ENCODE data around the gene HM13. TPM values are rescaled to one million over a fixed set of nuclear protein-coding genes. Genes with fewer than 3 reads are reported as not detected.

HM13 gene
- total and polyA plus RNA-seq, 2 of the 13 experiments (the other 11 are each of a cell fraction or from before 2014, with no cell fraction given) = 118 to 243 TPM

DNA sequence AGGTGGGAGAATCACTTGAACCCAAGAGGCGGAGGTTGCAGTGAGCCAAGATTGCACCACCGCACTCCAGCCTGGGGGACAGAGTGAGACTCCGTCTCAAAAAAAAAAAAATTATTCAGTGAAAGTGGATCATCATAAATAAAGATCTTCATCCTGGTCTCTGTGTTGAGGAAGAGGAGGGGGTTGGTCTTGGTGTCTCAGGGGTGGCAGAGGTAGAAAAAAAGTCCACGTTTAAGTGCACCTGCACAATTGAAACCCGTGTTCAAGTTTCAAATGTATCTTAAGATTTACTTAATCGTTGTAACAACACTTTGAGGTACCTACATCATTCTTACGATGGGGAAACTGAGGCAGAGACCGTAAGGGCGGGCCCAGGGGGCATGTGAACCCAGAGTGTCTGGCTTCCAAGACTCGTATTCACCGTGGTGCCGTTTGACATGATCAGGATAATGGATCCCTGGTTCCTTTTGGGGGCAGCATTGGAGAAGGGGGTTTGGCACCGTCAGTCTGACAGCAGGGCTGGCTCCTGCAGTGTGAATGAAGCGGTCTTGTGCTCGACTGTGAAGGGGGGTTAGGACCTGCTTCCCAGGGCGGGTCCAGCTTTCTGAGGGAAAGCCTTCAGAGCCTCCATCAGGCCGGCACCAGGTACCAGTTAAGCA lies 57.9 kb downstream of the HM13 start (continued):
- TF ChIP-seq, protein P1, sequence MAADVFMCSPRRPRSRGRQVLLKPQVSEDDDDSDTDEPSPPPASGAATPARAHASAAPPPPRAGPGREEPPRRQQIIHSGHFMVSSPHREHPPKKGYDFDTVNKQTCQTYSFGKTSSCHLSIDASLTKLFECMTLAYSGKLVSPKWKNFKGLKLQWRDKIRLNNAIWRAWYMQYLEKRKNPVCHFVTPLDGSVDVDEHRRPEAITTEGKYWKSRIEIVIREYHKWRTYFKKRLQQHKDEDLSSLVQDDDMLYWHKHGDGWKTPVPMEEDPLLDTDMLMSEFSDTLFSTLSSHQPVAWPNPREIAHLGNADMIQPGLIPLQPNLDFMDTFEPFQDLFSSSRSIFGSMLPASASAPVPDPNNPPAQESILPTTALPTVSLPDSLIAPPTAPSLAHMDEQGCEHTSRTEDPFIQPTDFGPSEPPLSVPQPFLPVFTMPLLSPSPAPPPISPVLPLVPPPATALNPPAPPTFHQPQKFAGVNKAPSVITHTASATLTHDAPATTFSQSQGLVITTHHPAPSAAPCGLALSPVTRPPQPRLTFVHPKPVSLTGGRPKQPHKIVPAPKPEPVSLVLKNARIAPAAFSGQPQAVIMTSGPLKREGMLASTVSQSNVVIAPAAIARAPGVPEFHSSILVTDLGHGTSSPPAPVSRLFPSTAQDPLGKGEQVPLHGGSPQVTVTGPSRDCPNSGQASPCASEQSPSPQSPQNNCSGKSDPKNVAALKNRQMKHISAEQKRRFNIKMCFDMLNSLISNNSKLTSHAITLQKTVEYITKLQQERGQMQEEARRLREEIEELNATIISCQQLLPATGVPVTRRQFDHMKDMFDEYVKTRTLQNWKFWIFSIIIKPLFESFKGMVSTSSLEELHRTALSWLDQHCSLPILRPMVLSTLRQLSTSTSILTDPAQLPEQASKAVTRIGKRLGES (CRISPR knock-in tag; IDR thresholded peaks at IDR 0.05; ENCODE audit: borderline replicate concordance) = no peak
- TF ChIP-seq ZNF343 (CRISPR knock-in tag; IDR thresholded peaks at IDR 0.05) (peak; percentile 60; the same call in 1 of the 2 replicates), FOXO1 (CRISPR knock-in tag; IDR thresholded peaks at IDR 0.05) (no peak), U2AF1 (optimal IDR thresholded peaks at IDR 0.05; ENCODE audit: low read depth, low read length) (no peak), BCL6 (CRISPR knock-in tag; IDR thresholded peaks at IDR 0.05) (no peak), ZNF615 (CRISPR knock-in tag; IDR thresholded peaks at IDR 0.05; ENCODE audit: borderline replicate concordance) (no peak), ZNF7 (CRISPR knock-in tag; IDR thresholded peaks at IDR 0.05) (0 out of 2 replicates have a peak, but pooled peaks have one; percentile 18), EZH2 (conservative IDR thresholded peaks at IDR 0.05; ENCODE audit: low read depth, low read length) (no peak), FLYWCH1 (CRISPR knock-in tag; IDR thresholded peaks at IDR 0.05) (no peak), SIX1 (CRISPR knock-in tag; IDR thresholded peaks at IDR 0.05; ENCODE audit: borderline replicate concordance) (no peak), ZNF501 (CRISPR knock-in tag; IDR thresholded peaks at IDR 0.05) (peak; percentile 14; the same call in 1 of the 2 replicates), NR2C2 (CRISPR knock-in tag; IDR thresholded peaks at IDR 0.05; ENCODE audit: borderline replicate concordance) (no peak), ZNF430 (CRISPR knock-in tag; IDR thresholded peaks at IDR 0.05) (0 out of 2 replicates have a peak, but pooled peaks have one; percentile 3), ZNF562 (CRISPR knock-in tag; IDR thresholded peaks at IDR 0.05; ENCODE audit: borderline replicate concordance) (no peak)
- TF ChIP-seq, protein P2, sequence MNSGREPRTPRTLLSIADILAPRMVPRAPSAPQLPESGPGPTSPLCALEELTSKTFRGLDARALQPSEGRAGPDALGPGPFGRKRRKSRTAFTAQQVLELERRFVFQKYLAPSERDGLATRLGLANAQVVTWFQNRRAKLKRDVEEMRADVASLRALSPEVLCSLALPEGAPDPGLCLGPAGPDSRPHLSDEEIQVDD (CRISPR knock-in tag; IDR thresholded peaks at IDR 0.05; ENCODE audit: borderline replicate concordance) = peak; percentile 19; the same call in 1 of the 2 replicates
- TF ChIP-seq, protein P3, sequence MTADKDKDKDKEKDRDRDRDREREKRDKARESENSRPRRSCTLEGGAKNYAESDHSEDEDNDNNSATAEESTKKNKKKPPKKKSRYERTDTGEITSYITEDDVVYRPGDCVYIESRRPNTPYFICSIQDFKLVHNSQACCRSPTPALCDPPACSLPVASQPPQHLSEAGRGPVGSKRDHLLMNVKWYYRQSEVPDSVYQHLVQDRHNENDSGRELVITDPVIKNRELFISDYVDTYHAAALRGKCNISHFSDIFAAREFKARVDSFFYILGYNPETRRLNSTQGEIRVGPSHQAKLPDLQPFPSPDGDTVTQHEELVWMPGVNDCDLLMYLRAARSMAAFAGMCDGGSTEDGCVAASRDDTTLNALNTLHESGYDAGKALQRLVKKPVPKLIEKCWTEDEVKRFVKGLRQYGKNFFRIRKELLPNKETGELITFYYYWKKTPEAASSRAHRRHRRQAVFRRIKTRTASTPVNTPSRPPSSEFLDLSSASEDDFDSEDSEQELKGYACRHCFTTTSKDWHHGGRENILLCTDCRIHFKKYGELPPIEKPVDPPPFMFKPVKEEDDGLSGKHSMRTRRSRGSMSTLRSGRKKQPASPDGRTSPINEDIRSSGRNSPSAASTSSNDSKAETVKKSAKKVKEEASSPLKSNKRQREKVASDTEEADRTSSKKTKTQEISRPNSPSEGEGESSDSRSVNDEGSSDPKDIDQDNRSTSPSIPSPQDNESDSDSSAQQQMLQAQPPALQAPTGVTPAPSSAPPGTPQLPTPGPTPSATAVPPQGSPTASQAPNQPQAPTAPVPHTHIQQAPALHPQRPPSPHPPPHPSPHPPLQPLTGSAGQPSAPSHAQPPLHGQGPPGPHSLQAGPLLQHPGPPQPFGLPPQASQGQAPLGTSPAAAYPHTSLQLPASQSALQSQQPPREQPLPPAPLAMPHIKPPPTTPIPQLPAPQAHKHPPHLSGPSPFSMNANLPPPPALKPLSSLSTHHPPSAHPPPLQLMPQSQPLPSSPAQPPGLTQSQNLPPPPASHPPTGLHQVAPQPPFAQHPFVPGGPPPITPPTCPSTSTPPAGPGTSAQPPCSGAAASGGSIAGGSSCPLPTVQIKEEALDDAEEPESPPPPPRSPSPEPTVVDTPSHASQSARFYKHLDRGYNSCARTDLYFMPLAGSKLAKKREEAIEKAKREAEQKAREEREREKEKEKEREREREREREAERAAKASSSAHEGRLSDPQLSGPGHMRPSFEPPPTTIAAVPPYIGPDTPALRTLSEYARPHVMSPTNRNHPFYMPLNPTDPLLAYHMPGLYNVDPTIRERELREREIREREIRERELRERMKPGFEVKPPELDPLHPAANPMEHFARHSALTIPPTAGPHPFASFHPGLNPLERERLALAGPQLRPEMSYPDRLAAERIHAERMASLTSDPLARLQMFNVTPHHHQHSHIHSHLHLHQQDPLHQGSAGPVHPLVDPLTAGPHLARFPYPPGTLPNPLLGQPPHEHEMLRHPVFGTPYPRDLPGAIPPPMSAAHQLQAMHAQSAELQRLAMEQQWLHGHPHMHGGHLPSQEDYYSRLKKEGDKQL (CRISPR knock-in tag; IDR thresholded peaks at IDR 0.05; ENCODE audit: low read depth) = no peak
- TF ChIP-seq, protein P4, sequence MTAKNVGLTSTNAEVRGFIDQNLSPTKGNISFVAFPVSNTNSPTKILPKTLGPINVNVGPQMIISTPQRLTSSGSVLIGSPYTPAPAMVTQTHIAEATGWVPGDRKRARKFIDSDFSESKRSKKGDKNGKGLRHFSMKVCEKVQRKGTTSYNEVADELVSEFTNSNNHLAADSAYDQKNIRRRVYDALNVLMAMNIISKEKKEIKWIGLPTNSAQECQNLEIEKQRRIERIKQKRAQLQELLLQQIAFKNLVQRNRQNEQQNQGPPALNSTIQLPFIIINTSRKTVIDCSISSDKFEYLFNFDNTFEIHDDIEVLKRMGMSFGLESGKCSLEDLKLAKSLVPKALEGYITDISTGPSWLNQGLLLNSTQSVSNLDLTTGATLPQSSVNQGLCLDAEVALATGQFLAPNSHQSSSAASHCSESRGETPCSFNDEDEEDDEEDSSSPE (CRISPR knock-in tag; IDR thresholded peaks at IDR 0.05) = no peak

All from HepG2 (cell line).